CD8-positive, alpha-beta memory T cell (primary cell): ENCODE data around the gene BCL2L2. TPM values are rescaled to one million over a fixed set of nuclear protein-coding genes. Genes with fewer than 3 reads are reported as not detected.
"Not testable (repeated sequence)": the region's sequence is repeated elsewhere in the genome, so short reads cannot be mapped to it uniquely, and the experiment has no call there.

Source experiments
- CTCF ChIA-PET: fragments of 350-600 bp; sonication (Branson Sonifier 250); formaldehyde crosslinking; loops from one replicate; lab custom pipeline; 2021; ENCODE audit warnings: antibody characterized with exemption; lab: Charles Lee
- POLR2A ChIA-PET: fragments of 350-600 bp; sonication (Branson Sonifier 250); formaldehyde crosslinking; loops from one replicate; lab custom pipeline; 2021; ENCODE audit warnings: antibody characterized with exemption; lab: Charles Lee
- DNase-seq, 5 donors: peaks; one replicate each; pipeline versions ENCODE4 v3.0.0 to v3.0.0-alpha.2; 2020 to 2022; ENCODE audit warnings: mixed read lengths in 1 of 5
- H3K27ac ChIP-seq: one replicate; pipeline ENCODE4 v1.7.0; 2013; ENCODE audit warnings: low read depth, mild to moderate bottlenecking, low read length, moderate library complexity
- H3K27me3 ChIP-seq: 2 replicates; pipeline ENCODE4 v1.7.0; 2013; ENCODE audit warnings: low read length, mild to moderate bottlenecking; ENCODE audit not compliant: insufficient read depth, poor library complexity, severe bottlenecking
- H3K36me3 ChIP-seq: 2 replicates; pipeline ENCODE4 v1.7.0; 2013; ENCODE audit warnings: mild to moderate bottlenecking, low read length, moderate library complexity; ENCODE audit not compliant: insufficient read depth
- H3K4me1 ChIP-seq: 2 replicates; pipeline ENCODE4 v1.7.0; 2013; ENCODE audit warnings: mild to moderate bottlenecking, low read length, moderate library complexity; ENCODE audit not compliant: insufficient read depth
- H3K4me3 ChIP-seq: 2 replicates; pipeline ENCODE4 v1.7.0; 2013; ENCODE audit warnings: mild to moderate bottlenecking, low read length
- H3K9me3 ChIP-seq: 2 replicates; pipeline ENCODE4 v1.7.0; 2013; ENCODE audit warnings: mild to moderate bottlenecking, low read length
- H3K27ac Mint-ChIP-seq, 8 donors: one replicate each; pipeline ENCODE4 v1.8.0; 2020 to 2021; ENCODE audit warnings: mixed read lengths in 8 of 8, mild to moderate bottlenecking in 6 of 8, inconsistent platforms in 3 of 8, moderate library complexity in 3 of 8
- H3K27me3 Mint-ChIP-seq, 2 donors: one replicate each; pipeline ENCODE4 v1.8.0; 2020 to 2021; ENCODE audit warnings: mixed read lengths in 2 of 2, mild to moderate bottlenecking in 1 of 2, moderate library complexity in 1 of 2
- H3K36me3 Mint-ChIP-seq, 3 donors: one replicate each; pipeline ENCODE4 v1.8.0; 2020 to 2021; ENCODE audit warnings: mixed read lengths in 3 of 3, inconsistent platforms in 1 of 3, mild to moderate bottlenecking in 1 of 3
- H3K4me1 Mint-ChIP-seq, 3 donors: one replicate each; pipeline ENCODE4 v1.8.0; 2020 to 2021; ENCODE audit warnings: mixed read lengths in 3 of 3, inconsistent platforms in 1 of 3, mild to moderate bottlenecking in 1 of 3
- H3K4me3 Mint-ChIP-seq, 7 donors: one replicate each; pipeline ENCODE4 v1.8.0; 2020 to 2021; ENCODE audit warnings: mixed read lengths in 7 of 7, mild to moderate bottlenecking in 6 of 7, moderate library complexity in 4 of 7, inconsistent platforms in 2 of 7
- H3K9me3 Mint-ChIP-seq, 5 donors: one replicate each; pipeline ENCODE4 v1.8.0; 2020 to 2022; ENCODE audit warnings: mixed read lengths in 5 of 5, mild to moderate bottlenecking in 3 of 5, moderate library complexity in 2 of 5, inconsistent platforms in 1 of 5
- polyA plus RNA-seq: library from polyadenylated mRNA; unstranded; fragments of 300-500 nt; fragmentation: Illumina TruSeq; gene quantifications from one replicate; pipeline ENCODE4 v1.2.3, GENCODE V29; 2021
- total RNA-seq, 2 experiments: library from RNA; stranded (reverse); gene quantifications; one replicate each; pipeline ENCODE4 v1.2.3, GENCODE V29; 2021

The BCL2L2 gene
- total and polyA plus RNA-seq, 3 experiments from 2014 or later, result 0.29 to 1.0 (median 0.86) TPM

DNA sequence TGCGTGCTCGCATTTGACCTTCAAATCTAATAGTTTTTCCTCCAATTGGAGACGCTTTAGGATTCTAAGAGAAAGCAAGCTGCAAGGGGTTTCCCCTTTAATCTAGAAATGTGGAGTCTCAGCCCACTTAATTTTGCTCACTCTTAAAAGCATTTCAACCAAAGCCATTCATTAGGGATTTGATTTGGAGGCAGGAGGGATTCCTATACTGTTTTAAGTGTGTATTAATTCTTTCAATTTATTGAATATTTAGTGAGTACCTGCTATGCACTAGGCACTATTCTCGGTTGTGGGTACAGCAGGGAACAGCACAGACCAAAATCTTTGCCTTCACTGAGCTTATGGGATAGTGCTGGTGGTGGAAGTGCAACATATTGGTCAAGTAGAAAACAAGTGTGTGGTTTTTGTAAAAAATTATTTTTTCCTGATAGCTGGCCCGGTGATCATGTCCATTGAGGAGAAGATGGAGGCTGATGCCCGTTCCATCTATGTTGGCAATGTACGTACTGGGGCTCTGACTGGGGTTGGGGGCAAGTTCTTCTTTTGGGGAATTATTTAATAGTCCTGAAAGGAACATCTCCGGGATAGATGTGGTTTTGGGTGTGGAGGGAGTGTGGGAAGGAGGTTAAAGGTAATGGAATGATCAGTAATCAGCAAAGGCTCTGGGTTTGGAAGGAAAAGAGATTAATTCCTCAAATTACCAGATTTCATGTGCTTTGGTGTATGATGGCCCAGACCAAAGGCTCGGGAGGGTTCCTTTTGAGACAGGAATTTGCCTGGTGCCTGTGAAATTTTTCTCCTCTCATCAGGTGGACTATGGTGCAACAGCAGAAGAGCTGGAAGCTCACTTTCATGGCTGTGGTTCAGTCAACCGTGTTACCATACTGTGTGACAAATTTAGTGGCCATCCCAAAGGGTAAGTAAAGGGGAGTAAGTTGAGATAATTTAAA is 16.2 kb downstream of the BCL2L2 start:
- no peaks in the 10 kb centered on the region for H3K27me3 ChIP-seq
- Mint-ChIP-seq H3K4me1 (peaks cover 30 to 36% (median 30%) of the 10 kb centered on the region in 3 donors), H3K9me3 (no peaks in the 10 kb centered on the region), H3K27me3 (peaks cover 0 to 3% of the 10 kb centered on the region in 2 donors), H3K36me3 (peaks cover 0 to 44% (median 6%) of the 10 kb centered on the region in 3 donors), H3K27ac (peak overlapping the region; percentile 86 to 95 (median 93)), H3K4me3 (peak overlapping the region; percentile 90 to 99 (median 92))
- CTCF ChIA-PET, result interaction anchor here (0.9 to 3.7 kb wide), 7 partner anchors 21 to 228 kb away, joined by 3 to 52 read pairs (median 11); partner anchors contain the start of genes ACIN1, C14orf119 and PPP1R3E
- peak overlapping the region; percentile 76 for H3K27ac ChIP-seq
- no peak for DNase-seq
- peaks cover 20% of the 10 kb centered on the region for H3K36me3 ChIP-seq
- peak overlapping the region; percentile 79 for H3K4me3 ChIP-seq
- no peaks in the 10 kb centered on the region for H3K9me3 ChIP-seq
- POLR2A ChIA-PET, result interaction anchor here (1.1 to 5.0 kb wide), 3 partner anchors 16 to 37 kb away, joined by 3 to 146 read pairs (median 23); partner anchors contain the start of genes HOMEZ and PPP1R3E
- H3K4me1 ChIP-seq, result peaks cover 23% of the 10 kb centered on the region

DNA sequence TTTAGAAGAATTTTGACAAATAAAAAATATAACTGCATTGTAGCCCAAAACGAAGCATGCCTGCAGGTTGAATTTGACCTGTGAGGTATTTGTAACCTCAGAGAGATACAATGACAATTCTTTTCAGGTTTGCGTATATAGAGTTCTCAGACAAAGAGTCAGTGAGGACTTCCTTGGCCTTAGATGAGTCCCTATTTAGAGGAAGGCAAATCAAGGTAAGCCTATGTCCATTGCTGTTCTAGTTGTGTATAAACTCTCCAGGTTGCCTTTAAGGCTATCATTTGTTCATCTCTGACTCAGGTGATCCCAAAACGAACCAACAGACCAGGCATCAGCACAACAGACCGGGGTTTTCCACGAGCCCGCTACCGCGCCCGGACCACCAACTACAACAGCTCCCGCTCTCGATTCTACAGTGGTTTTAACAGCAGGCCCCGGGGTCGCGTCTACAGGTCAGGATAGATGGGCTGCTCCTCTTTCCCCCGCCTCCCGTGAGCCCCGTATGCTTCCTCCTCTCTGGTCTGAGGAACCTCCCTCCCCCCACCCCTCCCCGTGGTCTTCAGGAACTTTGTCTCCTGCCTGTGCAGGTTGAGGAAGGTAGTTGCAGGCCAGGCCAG is 17.3 kb downstream of the BCL2L2 start:
- CTCF ChIA-PET, result interaction anchor here (0.7 to 3.7 kb wide), 2 partner anchors 13 to 56 kb away, joined by 3 to 14 read pairs; no protein-coding TSS in a partner anchor
- H3K27ac Mint-ChIP-seq, result peak overlapping the region in 1 of 8 donors; percentile 89
- DNase-seq, result no peak

DNA sequence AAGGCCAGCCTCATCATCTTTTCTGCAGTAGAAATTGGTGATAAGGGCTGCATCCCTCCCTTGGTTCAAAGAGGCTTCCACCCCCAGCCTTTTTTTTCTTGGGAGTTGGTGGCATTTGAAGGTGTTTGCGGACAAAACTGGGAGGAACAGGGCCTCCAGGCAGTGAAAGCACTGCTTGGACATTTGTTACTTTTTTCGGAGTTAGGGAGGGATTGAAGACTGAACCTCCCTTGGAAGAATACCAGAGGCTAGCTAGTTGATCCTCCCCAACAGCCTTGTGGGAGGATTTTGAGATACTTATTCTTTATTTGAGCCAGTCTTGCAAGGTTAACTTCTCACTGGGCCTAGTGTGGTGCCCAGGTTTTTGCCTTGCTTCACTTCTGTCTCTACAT is 17.8 kb downstream of the BCL2L2 start:
- Mint-ChIP-seq H3K27me3 (peaks cover 0 to 3% of the 10 kb centered on the region in 2 donors), H3K4me3 (peak overlapping the region in 1 of 7 donors; percentile 35), H3K4me1 (peaks cover 30 to 38% (median 31%) of the 10 kb centered on the region in 3 donors), H3K27ac (peak overlapping the region in 1 of 8 donors; percentile 7), H3K36me3 (peaks cover 0 to 44% (median 6%) of the 10 kb centered on the region in 3 donors), H3K9me3 (no peaks in the 10 kb centered on the region)
- H3K27me3 ChIP-seq, result no peaks in the 10 kb centered on the region
- CTCF ChIA-PET, result interaction anchor here (0.7 kb wide), 1 partner anchor 14 kb away, joined by 3 read pairs; no protein-coding TSS in a partner anchor
- H3K36me3 ChIP-seq, result peaks cover 20% of the 10 kb centered on the region
- POLR2A ChIA-PET, result interaction anchor here (5.0 kb wide), 1 partner anchor 22 kb away, joined by 146 read pairs; the partner anchor contains the start of gene PPP1R3E
- peaks cover 23% of the 10 kb centered on the region for H3K4me1 ChIP-seq
- no peaks in the 10 kb centered on the region for H3K9me3 ChIP-seq
- no peak overlapping the region for H3K27ac ChIP-seq
- DNase-seq, result no peak
- H3K4me3 ChIP-seq, result no peak overlapping the region

More for the DNA sequence above, 17.3 kb downstream of the BCL2L2 start:
- Mint-ChIP-seq H3K36me3 (peaks cover 0 to 44% (median 6%) of the 10 kb centered on the region in 3 donors), H3K4me3 (no peak overlapping the region), H3K27me3 (peaks cover 0 to 3% of the 10 kb centered on the region in 2 donors), H3K4me1 (peaks cover 30 to 38% (median 31%) of the 10 kb centered on the region in 3 donors), H3K9me3 (no peaks in the 10 kb centered on the region)
- Histone ChIP-seq H3K36me3 (peaks cover 20% of the 10 kb centered on the region), H3K9me3 (no peaks in the 10 kb centered on the region), H3K27ac (no peak overlapping the region), H3K4me3 (no peak overlapping the region), H3K4me1 (peaks cover 23% of the 10 kb centered on the region), H3K27me3 (no peaks in the 10 kb centered on the region)
- POLR2A ChIA-PET, result interaction anchor here (5.0 kb wide), 1 partner anchor 21 kb away, joined by 146 read pairs; the partner anchor contains the start of gene PPP1R3E

DNA sequence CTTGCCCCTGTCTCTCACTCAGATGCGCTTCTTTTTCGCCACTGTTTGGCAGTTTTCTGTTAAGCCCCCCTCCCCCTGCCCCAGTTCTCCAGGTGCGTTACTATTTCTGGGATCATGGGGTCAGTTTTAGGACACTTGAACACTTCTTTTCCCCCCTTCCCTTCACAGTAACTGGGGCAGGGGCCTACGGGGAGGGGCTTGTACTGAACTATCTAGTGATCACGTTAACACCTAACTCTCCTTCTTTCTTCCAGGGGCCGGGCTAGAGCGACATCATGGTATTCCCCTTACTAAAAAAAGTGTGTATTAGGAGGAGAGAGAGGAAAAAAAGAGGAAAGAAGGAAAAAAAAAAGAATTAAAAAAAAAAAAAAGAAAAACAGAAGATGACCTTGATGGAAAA is 18.4 kb downstream of the BCL2L2 start:
- no peak for DNase-seq
- ChIA-PET POLR2A (no interaction called here), CTCF (no interaction called here)
- Histone ChIP-seq H3K27me3 (no peaks in the 10 kb centered on the region), H3K4me3 (no peak overlapping the region), H3K9me3 (no peaks in the 10 kb centered on the region), H3K4me1 (peaks cover 20% of the 10 kb centered on the region), H3K27ac (no peak overlapping the region), H3K36me3 (peaks cover 20% of the 10 kb centered on the region)
- peaks cover 0 to 44% (median 6%) of the 10 kb centered on the region in 3 donors for H3K36me3 Mint-ChIP-seq
- H3K27ac Mint-ChIP-seq, result peak overlapping the region in 2 of 8 donors; percentile 7 to 88
- H3K27me3 Mint-ChIP-seq, result peaks cover 0 to 3% of the 10 kb centered on the region in 2 donors
- H3K4me3 Mint-ChIP-seq, result peak overlapping the region in 1 of 7 donors; percentile 35
- H3K4me1 Mint-ChIP-seq, result peaks cover 26 to 33% (median 28%) of the 10 kb centered on the region in 3 donors
- H3K9me3 Mint-ChIP-seq, result no peaks in the 10 kb centered on the region

GRCh38 chr14:23325746-23326145 is 19.1 kb downstream of the BCL2L2 start:
- peak overlapping the region in 1 of 7 donors; percentile 0 for H3K4me3 Mint-ChIP-seq
- peaks cover 13% of the 10 kb centered on the region for H3K4me1 ChIP-seq
- peak overlapping the region in 3 of 8 donors; percentile 22 to 56 (median 46) for H3K27ac Mint-ChIP-seq
- H3K36me3 ChIP-seq, result peaks cover 20% of the 10 kb centered on the region
- POLR2A ChIA-PET, H3K27me3 Mint-ChIP-seq, H3K27ac ChIP-seq, H3K9me3 Mint-ChIP-seq, H3K9me3 ChIP-seq, H3K4me3 ChIP-seq, DNase-seq, H3K27me3 ChIP-seq: not testable (repeated sequence)
- peaks cover 0 to 44% (median 6%) of the 10 kb centered on the region in 3 donors for H3K36me3 Mint-ChIP-seq
- peaks cover 19 to 25% (median 20%) of the 10 kb centered on the region in 3 donors for H3K4me1 Mint-ChIP-seq
- CTCF ChIA-PET, result interaction anchor here (1.2 to 2.5 kb wide), 2 partner anchors 53 to 61 kb away, joined by 5 to 23 read pairs; no protein-coding TSS in a partner anchor

DNA sequence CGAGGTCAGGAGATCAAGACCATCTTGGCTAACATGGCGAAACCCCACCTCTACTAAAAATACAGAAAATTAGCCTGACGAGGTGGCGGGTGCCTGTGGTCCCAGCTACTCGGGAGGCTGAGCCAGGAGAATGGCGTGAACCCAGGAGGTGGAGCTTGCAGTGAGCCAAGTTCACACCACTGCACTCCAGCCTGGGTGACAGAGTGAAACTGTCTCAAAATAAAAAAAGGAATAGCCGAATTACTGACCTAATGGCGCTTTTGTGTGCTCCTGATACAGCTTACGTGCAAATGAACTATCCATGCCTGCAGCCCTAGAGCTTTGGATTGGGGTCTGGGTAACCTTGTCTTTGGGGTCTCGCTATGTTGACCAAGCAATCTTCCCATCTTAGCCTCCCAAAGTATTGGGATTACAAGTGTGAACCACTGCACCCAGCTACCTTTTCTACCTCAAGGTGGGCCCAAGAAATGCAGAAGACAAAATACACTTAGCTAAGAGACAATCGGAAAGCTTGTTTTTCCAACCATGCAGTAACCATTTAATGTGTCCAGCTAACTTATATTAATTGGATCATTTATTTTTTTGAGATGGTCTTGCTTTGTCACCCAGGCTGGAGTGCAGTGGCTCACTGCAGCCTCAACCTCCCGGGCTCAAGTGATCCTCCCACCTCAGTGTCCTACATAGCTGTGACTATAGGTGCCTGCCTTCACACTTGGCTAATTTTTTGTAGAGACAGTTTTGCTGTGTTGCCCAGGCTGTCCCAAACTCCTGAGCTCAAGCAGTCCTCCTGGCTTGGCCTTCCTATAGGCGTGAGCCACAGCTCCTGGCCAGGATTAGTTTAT is 20.1 kb downstream of the BCL2L2 start:
- Histone ChIP-seq H3K27ac (no peak overlapping the region), H3K9me3 (no peaks in the 10 kb centered on the region), H3K4me3 (no peak overlapping the region), H3K36me3 (peaks cover 20% of the 10 kb centered on the region), H3K27me3 (no peaks in the 10 kb centered on the region), H3K4me1 (peaks cover 13% of the 10 kb centered on the region)
- no peaks in the 10 kb centered on the region for H3K9me3 Mint-ChIP-seq
- peaks cover 17 to 24% (median 19%) of the 10 kb centered on the region in 3 donors for H3K4me1 Mint-ChIP-seq
- no peak for DNase-seq
- H3K27ac Mint-ChIP-seq, result peak overlapping the region in 2 of 8 donors; percentile 22 to 41
- ChIA-PET POLR2A (no interaction called here), CTCF (interaction anchor here (1.1 to 2.5 kb wide), 9 partner anchors 9 to 68 kb away, joined by 3 to 23 read pairs (median 5); partner anchors contain the start of genes HOMEZ and PPP1R3E)
- H3K4me3 Mint-ChIP-seq, result peak overlapping the region in 1 of 7 donors; percentile 31
- peaks cover 0 to 3% of the 10 kb centered on the region in 2 donors for H3K27me3 Mint-ChIP-seq
- peaks cover 0 to 42% (median 6%) of the 10 kb centered on the region in 3 donors for H3K36me3 Mint-ChIP-seq
